ENCODE data around the gene NDUFS7.
A peak's percentile ranks its signal among the peaks of the same experiment; 100 is the strongest.
"Not testable (repeated sequence)": the region's sequence is repeated elsewhere in the genome, so short reads cannot be mapped to it uniquely, and the experiment has no call there.

The NDUFS7 gene

DNA sequence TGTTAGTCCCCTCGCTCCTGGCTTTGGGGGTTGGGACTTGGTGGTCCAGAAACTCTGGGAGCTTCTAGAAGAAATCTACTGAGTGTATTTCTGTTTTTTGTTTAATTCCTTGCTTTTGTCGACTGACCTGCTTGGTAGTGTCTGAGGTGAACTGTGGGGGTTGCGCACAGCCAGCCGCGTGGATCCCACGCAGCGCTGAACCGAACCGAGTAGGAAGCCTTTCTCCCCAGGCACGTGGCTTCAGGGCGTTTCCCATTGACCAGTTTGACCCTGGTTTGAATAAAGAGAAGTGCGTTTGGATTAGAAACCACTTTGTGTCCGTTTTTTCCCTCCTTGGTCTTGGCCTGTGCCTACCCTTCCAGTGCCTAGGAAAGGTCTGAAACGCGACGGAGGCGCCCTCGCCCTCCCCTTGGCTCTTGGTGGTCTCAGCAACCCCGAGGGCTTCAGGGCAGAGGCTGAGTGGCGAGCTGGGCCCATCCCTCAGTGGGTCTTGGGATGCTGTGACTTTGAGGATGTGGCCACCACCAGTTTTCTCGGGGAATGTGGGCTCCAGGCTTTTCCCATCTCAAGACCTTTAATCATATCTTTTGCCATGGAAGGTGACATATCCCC lies 51.8 kb downstream of the NDUFS7 start:
- DNase-seq: no peak

DNA sequence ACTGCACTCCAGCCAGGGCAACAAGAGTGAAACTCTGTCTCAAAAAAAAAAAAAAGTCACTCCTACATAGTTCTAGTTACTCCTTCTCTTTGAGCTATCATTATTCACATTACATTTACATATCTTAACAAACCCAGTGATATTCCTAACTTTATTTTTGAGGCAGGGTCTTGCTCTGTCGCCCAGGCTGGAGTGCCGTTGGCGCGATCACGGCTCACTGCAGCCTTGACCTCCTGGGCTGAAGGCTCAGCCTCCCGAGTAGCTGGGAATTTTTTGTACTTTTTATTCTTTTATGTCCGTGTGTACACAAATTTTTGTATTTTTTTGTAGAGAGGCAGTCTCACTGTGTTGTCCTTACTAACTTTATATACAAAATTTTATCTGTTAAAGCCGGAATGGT lies 53.9 kb downstream of the NDUFS7 start:
- no peak for DNase-seq

DNA sequence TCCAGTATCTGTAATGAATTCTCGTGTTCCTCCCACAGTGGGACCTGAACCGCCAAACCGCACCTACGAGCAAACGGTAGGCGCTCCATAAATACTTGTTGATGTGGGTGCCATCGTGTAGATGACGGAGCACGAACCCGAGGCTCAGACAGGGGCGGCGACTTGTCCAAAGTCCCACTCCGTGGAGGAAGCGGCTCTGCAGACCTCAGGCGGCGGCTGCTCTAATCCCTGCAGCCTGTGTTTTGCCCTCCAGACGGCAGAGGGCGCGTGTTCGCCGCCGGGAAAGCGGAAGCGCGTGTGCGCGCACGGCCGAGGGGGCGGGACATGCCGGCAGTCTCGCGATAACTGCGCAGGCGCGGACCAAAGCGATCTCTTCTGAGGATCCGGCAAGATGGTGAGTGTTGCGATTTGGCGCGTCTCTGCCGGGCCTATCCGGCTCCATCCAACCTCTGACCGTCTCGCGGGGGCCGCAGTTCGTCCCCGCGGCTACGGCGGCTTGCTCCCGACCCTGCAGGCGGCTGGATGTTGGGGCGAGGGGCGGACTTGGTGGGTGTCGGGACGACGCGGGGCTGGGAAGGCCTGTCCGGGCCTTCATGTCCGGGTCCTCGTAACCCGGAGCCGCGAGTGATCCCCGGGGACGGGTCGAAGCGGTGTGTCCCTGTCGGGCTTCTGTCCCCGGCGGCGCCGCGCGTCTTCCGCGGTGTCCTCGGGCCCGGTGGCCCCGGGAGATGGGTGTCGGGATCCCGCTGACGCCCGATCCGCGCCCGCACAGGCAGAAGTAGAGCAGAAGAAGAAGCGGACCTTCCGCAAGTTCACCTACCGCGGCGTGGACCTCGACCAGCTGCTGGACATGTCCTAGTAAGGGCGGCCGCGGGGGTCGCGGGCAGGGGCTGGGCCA lies 54.6 kb downstream of the NDUFS7 start, which contains the start of gene RPS15:
Gene RPS15, plus strand, starts transcription at position 362 of the 898 bp plus-strand sequence. Its CDS starts 30 bp downstream, at position 392.
- DNase-seq: peak; percentile 96

DNA sequence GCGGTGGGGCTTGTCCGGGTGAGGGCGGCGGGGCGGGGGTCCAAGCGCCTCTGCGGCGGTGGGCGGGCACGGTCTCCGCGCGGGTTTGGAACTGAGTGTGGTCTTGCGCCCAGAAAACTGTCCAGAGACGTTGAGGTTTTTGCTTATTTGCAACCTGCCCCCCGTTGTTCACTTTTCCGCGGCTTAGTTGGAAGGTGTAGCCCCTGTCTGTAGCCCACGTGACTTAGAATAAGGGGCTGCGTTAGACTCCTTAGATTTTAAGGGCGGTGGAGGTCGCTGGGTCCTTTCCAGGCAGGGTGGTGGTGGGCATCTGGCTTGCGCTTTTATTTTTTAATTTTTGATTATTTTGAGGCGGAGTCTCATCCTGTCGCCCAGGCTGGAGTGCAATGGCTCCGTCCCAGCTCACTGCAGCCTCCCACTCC lies 55.2 kb downstream of the NDUFS7 start:
- DNase-seq: no peak

DNA sequence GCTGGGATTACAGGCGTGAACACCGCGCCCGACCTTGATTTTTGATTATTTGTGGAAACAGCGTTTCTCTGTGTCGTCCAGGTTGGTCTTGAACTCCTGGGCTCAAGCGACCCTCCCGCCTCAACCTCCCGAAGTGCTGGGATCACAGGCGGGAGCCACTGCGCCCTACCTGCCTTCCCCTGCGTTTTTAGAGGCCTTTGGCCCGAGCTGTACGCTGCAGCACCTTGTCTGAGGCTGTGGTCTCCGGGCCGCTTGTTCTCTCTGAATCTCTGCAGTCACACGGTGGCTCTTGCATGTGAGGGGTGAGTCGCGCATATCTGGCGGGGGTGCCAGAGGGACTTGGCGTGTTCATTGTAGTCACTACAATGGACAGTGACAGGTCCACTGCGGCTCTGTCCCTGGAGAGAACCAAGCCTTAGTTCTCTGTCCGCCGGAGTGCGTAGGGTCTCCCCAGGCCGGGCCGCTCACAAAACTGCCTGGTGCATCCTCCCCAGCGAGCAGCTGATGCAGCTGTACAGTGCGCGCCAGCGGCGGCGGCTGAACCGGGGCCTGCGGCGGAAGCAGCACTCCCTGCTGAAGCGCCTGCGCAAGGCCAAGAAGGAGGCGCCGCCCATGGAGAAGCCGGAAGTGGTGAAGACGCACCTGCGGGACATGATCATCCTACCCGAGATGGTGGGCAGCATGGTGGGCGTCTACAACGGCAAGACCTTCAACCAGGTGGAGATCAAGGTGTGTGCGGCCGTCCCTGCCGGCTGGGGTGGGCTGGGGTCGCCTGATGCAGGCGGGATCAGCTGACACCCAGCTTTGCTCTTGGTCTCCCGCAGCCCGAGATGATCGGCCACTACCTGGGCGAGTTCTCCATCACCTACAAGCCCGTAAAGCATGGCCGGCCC lies 56.1 kb downstream of the NDUFS7 start:
- not testable (repeated sequence) for DNase-seq

DNA sequence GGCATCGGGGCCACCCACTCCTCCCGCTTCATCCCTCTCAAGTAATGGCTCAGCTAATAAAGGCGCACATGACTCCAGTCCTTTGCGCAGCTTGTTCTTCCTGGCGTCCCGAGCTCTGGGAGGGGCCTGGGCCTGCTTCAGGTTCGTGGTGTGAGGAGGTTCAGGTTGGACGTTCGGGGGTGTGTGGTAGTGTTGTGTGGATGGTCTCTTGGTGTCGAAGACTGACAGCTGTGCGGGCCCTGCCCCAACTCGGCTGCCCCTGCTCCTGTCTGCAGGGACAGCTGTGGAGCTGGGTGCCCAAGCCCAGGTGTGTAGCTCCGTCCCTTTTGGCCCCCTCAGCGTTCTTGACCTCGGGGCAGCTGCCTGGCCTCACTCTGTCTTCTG lies 56.7 kb downstream of the NDUFS7 start:
- DNase-seq: no peak

DNA sequence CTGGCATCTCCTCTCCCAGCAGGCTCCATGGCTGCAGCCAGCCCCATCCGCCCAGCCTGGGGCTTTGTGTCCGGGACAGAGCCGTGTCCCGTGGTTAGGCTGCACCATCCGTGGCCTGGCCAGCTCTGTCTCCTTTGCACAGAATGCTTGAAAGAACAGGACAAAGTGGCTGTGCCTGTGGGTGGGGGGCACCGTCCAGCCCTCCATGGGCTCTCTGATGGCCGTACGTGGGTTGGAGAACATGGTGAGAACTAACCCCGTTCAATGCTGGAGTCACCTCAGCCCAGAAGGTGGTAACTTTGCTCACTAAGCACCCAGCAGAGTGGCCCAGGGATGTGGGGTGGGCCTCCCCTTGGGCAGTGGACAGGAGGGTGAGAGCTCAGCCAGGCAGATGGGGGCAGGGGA lies 57.3 kb downstream of the NDUFS7 start:
- no peak for DNase-seq

DNA sequence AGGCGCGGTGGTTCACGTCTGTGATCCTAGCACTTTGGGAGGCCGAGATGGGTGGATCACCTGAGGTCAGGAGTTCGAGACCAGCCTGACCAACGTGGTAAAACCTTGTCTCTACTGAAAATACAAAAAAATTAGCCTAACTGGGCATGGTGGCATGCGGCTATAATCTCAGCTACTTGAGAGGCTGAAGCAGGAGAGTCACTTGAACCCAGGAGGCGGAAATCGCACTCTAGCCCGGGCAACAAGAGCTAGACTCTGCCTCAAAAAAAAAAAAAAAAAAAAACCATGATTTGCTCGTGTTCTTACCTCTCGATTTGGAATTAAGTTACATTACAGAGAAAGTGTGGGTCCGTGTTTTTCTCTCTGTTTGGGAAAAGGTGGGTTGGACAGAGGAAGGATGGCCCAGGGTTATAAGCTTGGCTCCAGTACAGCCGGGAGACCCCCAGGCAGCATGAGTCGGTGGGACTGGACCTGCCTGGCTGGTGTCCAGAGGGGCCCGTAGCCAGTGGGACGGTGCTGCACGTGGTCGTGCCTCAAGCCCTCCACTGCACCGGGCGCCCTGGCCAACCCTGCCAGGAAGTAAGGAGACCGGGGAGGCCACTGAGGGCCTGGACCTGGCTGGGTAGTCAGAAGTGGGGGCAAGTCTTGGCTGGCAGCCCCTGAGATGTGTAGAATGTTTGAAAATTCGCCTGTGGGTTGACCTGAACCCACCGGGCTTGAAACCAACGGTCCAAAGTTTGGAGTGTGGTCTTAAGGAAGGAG lies 58.2 kb downstream of the NDUFS7 start:
- DNase-seq: no peak
